Heart left ventricle (tissue), 16 donors: ENCODE measurements around the gene IL18RAP. TPM values are rescaled to one million over a fixed set of nuclear protein-coding genes. Genes with fewer than 3 reads are reported as not detected.

Experiments
- ATAC-seq, 4 donors: fragments of 200-7000 bp; cut with Tn5 transposase; one replicate each; pipeline ENCODE4 v1.9.1; 2020 to 2022; ENCODE audit warnings: moderate library complexity in 4 of 4, mild to moderate bottlenecking in 3 of 4, moderate number of reproducible peaks in 1 of 4
- DNase-seq, 5 donors: peaks; one replicate each; pipeline ENCODE4 v3.0.0-alpha.2; 2020
- H3K27ac ChIP-seq, 12 donors: fragments of 200-600 bp; sonication (generic) in 4 of 12; one replicate each; pipeline versions ENCODE4 v1.5.0 to v1.8.0; 2016 to 2022; ENCODE audit warnings: mild to moderate bottlenecking in 2 of 12
- H3K27me3 ChIP-seq, 9 donors: fragments of 200-600 bp; sonication (generic) in 2 of 9; one replicate each; pipeline versions ENCODE4 v1.5.1 to v1.8.0; 2016 to 2022; ENCODE audit warnings: mild to moderate bottlenecking in 3 of 9
- H3K36me3 ChIP-seq, 9 donors: fragments of 200-600 bp; sonication (generic) in 2 of 9; one replicate each; pipeline versions ENCODE4 v1.5.0 to v1.8.0; 2018 to 2022; ENCODE audit warnings: mild to moderate bottlenecking in 2 of 9
- H3K4me1 ChIP-seq, 12 donors: fragments of 200-600 bp; sonication (generic) in 4 of 12; one replicate each; pipeline versions ENCODE4 v1.5.0 to v1.8.0; 2016 to 2022; ENCODE audit warnings: mild to moderate bottlenecking in 3 of 12
- H3K4me3 ChIP-seq, 12 donors: fragments of 200-600 bp; sonication (generic) in 4 of 12; one replicate each; pipeline versions ENCODE4 v1.5.0 to v1.8.0; 2017 to 2022; ENCODE audit warnings: mild to moderate bottlenecking in 9 of 12, moderate library complexity in 4 of 12
- H3K9me3 ChIP-seq, 12 donors: fragments of 200-600 bp; sonication (generic) in 4 of 12; one replicate each; pipeline versions ENCODE4 v1.5.0 to v1.8.0; 2016 to 2022; ENCODE audit warnings: mild to moderate bottlenecking in 1 of 12
- POLR2A ChIP-seq, 2 donors: fragments of 450-650 bp; IDR thresholded peaks; one replicate each; pipeline ENCODE4 v1.6.1; 2017; ENCODE audit warnings: antibody characterized with exemption in 2 of 2, mild to moderate bottlenecking in 2 of 2, moderate library complexity in 2 of 2
- WGBS, 4 donors: extraction: QIAGEN DNeasy Blood & Tissue Kit in 2 of 4; methylation state at CpG; one replicate each; pipeline versions ENCODE4 v1.1.5 to v1.1.7; 2013 to 2018; 5-methylcytosine and 5-hydroxymethylcytosine counted together
- intact Hi-C, 10 donors: fragments of 100-400 bp; cut with DNase I; formaldehyde crosslinking; loops; one replicate each; pipeline versions ENCODE4 v1.11.1 to v1.14.2; 2022
- polyA plus RNA-seq, 2 donors: library from polyadenylated mRNA; stranded (reverse); fragments of 200-250 nt; gene quantifications; one replicate each; pipeline ENCODE4 v1.2.3, GENCODE V29; 2013
- total RNA-seq, 9 donors: library from RNA; depleted of rRNA in 2 of 9; stranded (reverse); fragments of >200 nt in 2 of 9; fragmentation: NEBNext Ultra II Directional in 3 of 9; extraction: Animal tissue kit (Norgen Biotek cat#: 25700) in 3 of 9; gene quantifications; one replicate each; pipeline versions ENCODE4 v1.1.0 to v1.2.4, GENCODE V29; 2016 to 2023
- TF ChIP-seq, protein P1 (sequence below), 12 donors: fragments of 200-600 bp; sonication (generic) in 4 of 12; IDR thresholded peaks; one replicate each; pipeline versions ENCODE4 v1.5.0 to v1.8.0; 2018 to 2022; ENCODE audit warnings: antibody characterized with exemption in 12 of 12, mild to moderate bottlenecking in 5 of 12
- donor health status: ischemic (EF 13 %, LVEDD 7.1; RV severe dilation, severe dysfunction).
- donor health status: healthy with polysubstance abuse.
- donor health status: DM: no; HTN: yes; CAD: no.
- donor health status: DM: no; HTN: no; CAD: no.
- donor health status: ischemic (EF 25% LVEDD 6.9; RV normal size, moderate dysfunction).
- donor health status: ischemic (EF 25% LVEDD 5.7; RV mildly dilated, moderate dysfunction).
- donor health status: healthy.
- donor health status: DM: yes; HTN: yes; CAD: no.
- donor health status: ischemic (EF 35%, LVEDD 5.7; RV mildly dilated, moderate dysfunction).
- donor health status: nonischemic (EF 11% LVEDD 7.7; RV severe dilation, severe dysfunction).
- donor health status: DM: yes; HTN: yes; CAD: no.
- donor health status: PGD.
- donor health status: ischemic (EF 29% LVEDD 5.4; RV normal size, mild dysfunction).
- donor health status: nonischemic (EF 23%, LVEDD 6.1; RV moderate dilation, normal function).

IL18RAP gene
- total and polyA plus RNA-seq, 11 donors: 0.13 to 2.2 (median 0.41) TPM

DNA sequence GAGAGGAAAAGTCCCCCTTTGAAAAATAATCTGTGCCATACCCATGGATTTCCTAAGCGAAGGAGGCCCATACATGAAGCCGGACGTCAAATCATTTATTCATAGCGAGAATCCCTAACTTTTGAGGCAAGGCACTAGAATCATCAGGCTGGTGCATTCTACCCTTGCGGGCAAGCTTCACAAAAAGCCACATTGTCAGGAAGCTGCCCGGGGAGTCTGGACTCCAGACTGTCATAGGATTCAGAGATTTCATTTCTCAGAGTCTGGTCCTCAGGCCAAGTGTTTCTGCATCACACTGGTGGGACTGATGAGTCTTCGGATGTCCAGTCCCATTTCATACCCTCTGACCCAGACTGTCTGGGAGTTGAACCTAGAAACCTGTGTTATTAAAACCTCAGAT, 59.0 kb downstream of the IL18RAP start:
- intact Hi-C loops: no loop called here
- TF ChIP-seq POLR2A (IDR thresholded peaks at IDR 0.05): no peak
- TF ChIP-seq, protein P1, sequence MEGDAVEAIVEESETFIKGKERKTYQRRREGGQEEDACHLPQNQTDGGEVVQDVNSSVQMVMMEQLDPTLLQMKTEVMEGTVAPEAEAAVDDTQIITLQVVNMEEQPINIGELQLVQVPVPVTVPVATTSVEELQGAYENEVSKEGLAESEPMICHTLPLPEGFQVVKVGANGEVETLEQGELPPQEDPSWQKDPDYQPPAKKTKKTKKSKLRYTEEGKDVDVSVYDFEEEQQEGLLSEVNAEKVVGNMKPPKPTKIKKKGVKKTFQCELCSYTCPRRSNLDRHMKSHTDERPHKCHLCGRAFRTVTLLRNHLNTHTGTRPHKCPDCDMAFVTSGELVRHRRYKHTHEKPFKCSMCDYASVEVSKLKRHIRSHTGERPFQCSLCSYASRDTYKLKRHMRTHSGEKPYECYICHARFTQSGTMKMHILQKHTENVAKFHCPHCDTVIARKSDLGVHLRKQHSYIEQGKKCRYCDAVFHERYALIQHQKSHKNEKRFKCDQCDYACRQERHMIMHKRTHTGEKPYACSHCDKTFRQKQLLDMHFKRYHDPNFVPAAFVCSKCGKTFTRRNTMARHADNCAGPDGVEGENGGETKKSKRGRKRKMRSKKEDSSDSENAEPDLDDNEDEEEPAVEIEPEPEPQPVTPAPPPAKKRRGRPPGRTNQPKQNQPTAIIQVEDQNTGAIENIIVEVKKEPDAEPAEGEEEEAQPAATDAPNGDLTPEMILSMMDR (IDR thresholded peaks at IDR 0.05): no peak
- Histone ChIP-seq H3K27me3 (peaks cover 0 to 30% (median 2%) of the 10 kb centered on the region in 9 donors), H3K9me3 (no peaks in the 10 kb centered on the region), H3K27ac (no peak overlapping the region), H3K4me1 (no peaks in the 10 kb centered on the region), H3K4me3 (no peak overlapping the region), H3K36me3 (no peaks in the 10 kb centered on the region)
- 77 to 82% (median 79%) methylated on average over 7 of the region's 7 CpGs for WGBS, 4 donors
- DNase-seq: no peak
- no peak for ATAC-seq

- Histone ChIP-seq H3K9me3 (no peaks in the 10 kb centered on the region), H3K4me1 (no peaks in the 10 kb centered on the region), H3K4me3 (no peak overlapping the region), H3K36me3 (no peaks in the 10 kb centered on the region), H3K27me3 (peaks cover 0 to 26% (median 2%) of the 10 kb centered on the region in 9 donors), H3K27ac (no peak overlapping the region)
- intact Hi-C loops: no loop called here
- 76 to 88% (median 85%) methylated on average over 5 to 6 of the region's 6 CpGs for WGBS, 4 donors
- ATAC-seq: no peak
- no peak for DNase-seq
- TF ChIP-seq, protein P1 (IDR thresholded peaks at IDR 0.05): no peak
- no peak for TF ChIP-seq POLR2A (IDR thresholded peaks at IDR 0.05)
These were observed 60.1 kb downstream of the IL18RAP start for GRCh38 chr2:102483086-102483485.

DNA sequence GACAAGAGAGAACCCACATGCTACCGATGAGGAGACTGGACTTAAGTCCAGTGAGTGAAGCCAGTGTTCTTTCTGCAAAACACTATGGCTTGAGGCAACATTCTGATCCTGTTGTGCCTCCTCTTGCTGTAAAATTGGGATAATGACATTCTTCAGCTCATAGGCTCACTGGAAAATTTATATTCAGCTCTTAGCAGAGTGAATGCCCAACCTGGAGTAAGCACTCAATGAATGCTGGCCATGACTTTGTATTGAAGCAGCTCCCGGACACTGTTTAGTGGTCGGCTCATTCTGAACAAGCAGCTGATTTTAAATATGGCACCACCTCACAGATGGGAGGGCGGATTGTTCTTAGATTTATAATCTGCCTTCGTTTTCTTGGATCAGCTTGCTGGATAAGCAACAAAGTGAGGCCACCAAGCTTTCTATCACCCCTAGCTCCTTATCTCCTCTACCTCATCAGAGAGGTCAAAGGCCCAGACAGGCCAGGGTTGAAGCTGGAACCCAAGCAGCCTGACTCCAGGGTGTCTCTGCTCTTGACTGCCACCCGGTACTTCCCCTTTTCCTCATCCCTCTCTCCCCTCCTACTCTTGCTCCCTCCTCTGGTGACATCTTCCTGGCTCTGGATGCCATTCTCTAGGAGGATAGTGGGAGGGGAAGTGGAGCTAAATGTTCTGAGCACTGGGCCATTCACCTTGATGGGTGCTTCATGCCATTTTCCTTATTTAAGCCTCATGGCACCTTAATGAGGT, 61.5 kb downstream of the IL18RAP start:
- TF ChIP-seq POLR2A (IDR thresholded peaks at IDR 0.05): no peak
- TF ChIP-seq, protein P1 (IDR thresholded peaks at IDR 0.05): no peak
- Histone ChIP-seq H3K27ac (no peak overlapping the region), H3K4me1 (no peaks in the 10 kb centered on the region), H3K9me3 (no peaks in the 10 kb centered on the region), H3K4me3 (no peak overlapping the region), H3K36me3 (no peaks in the 10 kb centered on the region), H3K27me3 (peaks cover 0 to 18% (median 2%) of the 10 kb centered on the region in 9 donors)
- intact Hi-C loops: no loop called here
- WGBS, 4 donors: 75 to 83% (median 81%) methylated on average over 6 of the region's 6 CpGs
- no peak for DNase-seq
- no peak for ATAC-seq

- H3K9me3 ChIP-seq: no peaks in the 10 kb centered on the region
- intact Hi-C loops: no loop called here
- DNase-seq (no peak), ATAC-seq (no peak)
- no peaks in the 10 kb centered on the region for H3K36me3 ChIP-seq
- no peaks in the 10 kb centered on the region for H3K4me1 ChIP-seq
- TF ChIP-seq POLR2A (IDR thresholded peaks at IDR 0.05): no peak
- TF ChIP-seq, protein P1 (IDR thresholded peaks at IDR 0.05): no peak
- peaks cover 0 to 18% (median 2%) of the 10 kb centered on the region in 9 donors for H3K27me3 ChIP-seq
- no peak overlapping the region for H3K4me3 ChIP-seq
- 46 to 75% (median 70%) methylated on average over 5 of the region's 5 CpGs for WGBS, 4 donors
- no peak overlapping the region for H3K27ac ChIP-seq
These were observed 62.3 kb downstream of the IL18RAP start for GRCh38 chr2:102485147-102485785.
